BLaER1 treated with 17β-estradiol and CSF1 and Interleukin-3, amounts not matched to agents 10 nM and 100 nM (cell line): ENCODE results near the gene GNAS-AS1.

Source experiments
- H3K27ac ChIP-seq, 11 experiments: shearing (Covaris generic); formaldehyde crosslinking; 2 replicates each; pipeline ENCODE4 v1.8.1; 2022
- H3K27me3 ChIP-seq, 11 experiments: shearing (Covaris generic); formaldehyde crosslinking; 2 replicates each; pipeline ENCODE4 v1.8.1; 2022
- H3K36me3 ChIP-seq, 11 experiments: shearing (Covaris generic); formaldehyde crosslinking; 2 replicates each; pipeline ENCODE4 v1.8.1; 2022
- H3K4me1 ChIP-seq, 10 experiments: shearing (Covaris generic); formaldehyde crosslinking; 2 replicates each; pipeline ENCODE4 v1.8.1; 2022
- H3K4me2 ChIP-seq, 11 experiments: shearing (Covaris generic); formaldehyde crosslinking; 2 replicates each; pipeline ENCODE4 v1.8.1; 2022
- H3K4me3 ChIP-seq, 10 experiments: shearing (Covaris generic); formaldehyde crosslinking; 2 replicates each; pipeline ENCODE4 v1.8.1; 2022
- H3K9ac ChIP-seq, 11 experiments: shearing (Covaris generic); formaldehyde crosslinking; 2 replicates each; pipeline ENCODE4 v1.8.1; 2022
- H3K9me3 ChIP-seq, 11 experiments: shearing (Covaris generic); formaldehyde crosslinking; replicated peaks in 1 of 11; 2 replicates each; pipeline ENCODE4 v1.8.1; 2022
- H4K20me1 ChIP-seq, 11 experiments: shearing (Covaris generic); formaldehyde crosslinking; 2 replicates each; pipeline ENCODE4 v1.8.1; 2022
- Cebpa-rat ChIP-seq, 11 experiments: shearing (Covaris generic); IDR thresholded peaks; 2 replicates each; pipeline ENCODE4 v1.8.1; 2022

GNAS-AS1 gene

DNA sequence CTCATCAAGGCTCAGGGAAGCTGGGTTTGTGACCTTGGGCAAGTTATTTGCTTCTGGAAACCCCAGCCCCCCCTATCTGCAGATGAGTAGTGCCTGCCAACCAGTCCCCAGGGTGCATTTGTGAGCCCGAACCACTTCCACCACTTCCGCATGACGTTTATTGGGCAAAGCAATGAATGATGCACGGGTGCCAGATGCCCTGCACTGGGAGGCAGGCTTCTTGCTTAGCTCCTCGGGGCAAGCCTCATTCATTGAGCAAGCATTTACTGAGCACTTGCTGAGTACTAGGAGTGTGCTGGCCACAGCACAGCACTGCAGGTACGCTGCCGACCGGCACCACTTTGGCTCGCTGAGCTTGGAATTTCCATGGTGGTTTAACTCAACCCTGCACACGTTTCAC is 60.2 kb downstream of the GNAS-AS1 start:
- Histone ChIP-seq H4K20me1 (peaks cover 0 to 83% (median 23%) of the 10 kb centered on the region in 11 experiments; a peak in 14 of 22 replicates), H3K9me3 (no peaks in the 10 kb centered on the region), H3K27ac (peak overlapping the region in 6 of 11 experiments; percentile 18 to 86 (median 66); a peak in 9 of 22 replicates), H3K27me3 (peaks cover 0 to 95% (median 10%) of the 10 kb centered on the region in 11 experiments; a peak in 11 of 22 replicates), H3K4me1 (peaks cover 30 to 71% (median 58%) of the 10 kb centered on the region in 10 experiments), H3K4me2 (peak overlapping the region; percentile 77 to 91 (median 87)), H3K36me3 (no peaks in the 10 kb centered on the region), H3K4me3 (peak overlapping the region in 3 of 10 experiments; percentile 27 to 39 (median 35); a peak in 4 of 20 replicates), H3K9ac (peak overlapping the region in 5 of 11 experiments; percentile 1 to 77 (median 57); a peak in 7 of 22 replicates)
- peak in 3 of 11 experiments; percentile 60 to 95 (median 81); a peak in 7 of 22 replicates for TF ChIP-seq Cebpa-rat (IDR thresholded peaks at IDR 0.05)

DNA sequence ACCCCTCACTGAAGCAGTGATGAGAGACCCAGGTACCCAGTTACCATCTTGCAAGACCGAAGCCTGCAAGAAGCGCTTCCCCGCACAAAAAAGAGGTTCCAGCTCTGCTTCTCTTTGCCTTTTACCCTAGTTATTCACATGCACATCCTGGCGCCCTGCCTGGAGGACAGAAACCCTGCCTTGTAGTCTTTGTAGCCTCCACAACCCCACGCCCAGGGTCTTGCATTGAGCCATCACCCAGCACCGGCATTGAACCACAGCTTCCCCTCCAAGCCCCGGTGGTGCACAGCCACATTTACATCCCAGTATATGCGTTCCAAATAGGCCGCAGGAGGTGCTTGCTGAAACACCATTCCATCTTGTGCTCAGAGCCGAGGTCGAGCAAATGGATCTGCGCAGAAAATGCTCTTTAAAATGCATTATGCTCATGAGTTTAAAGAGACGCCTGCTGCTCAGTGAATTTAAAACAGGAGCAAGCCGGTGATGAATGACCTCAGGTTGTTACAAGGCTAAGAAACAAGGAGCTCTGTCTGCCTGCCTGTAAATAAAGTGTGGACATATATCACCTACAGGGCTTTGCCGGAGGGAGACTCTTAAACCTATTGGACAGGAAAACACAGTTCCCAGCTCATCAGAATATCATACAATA is 61.7 kb downstream of the GNAS-AS1 start:
- peaks cover 0 to 95% (median 10%) of the 10 kb centered on the region in 11 experiments; a peak in 11 of 22 replicates for H3K27me3 ChIP-seq
- peak overlapping the region in 10 of 11 experiments; percentile 12 to 91 (median 86); a peak in 19 of 22 replicates for H3K4me2 ChIP-seq
- TF ChIP-seq Cebpa-rat (IDR thresholded peaks at IDR 0.05) = peak in 1 of 11 experiments; percentile 51; a peak in 2 of 22 replicates
- peaks cover 0 to 84% (median 23%) of the 10 kb centered on the region in 11 experiments; a peak in 14 of 22 replicates for H4K20me1 ChIP-seq
- H3K9me3 ChIP-seq = no peaks in the 10 kb centered on the region
- peaks cover 30 to 85% (median 70%) of the 10 kb centered on the region in 10 experiments for H3K4me1 ChIP-seq
- no peak overlapping the region for H3K4me3 ChIP-seq
- H3K9ac ChIP-seq = peak overlapping the region in 2 of 11 experiments; percentile 52 to 77; a peak in 2 of 22 replicates
- no peaks in the 10 kb centered on the region for H3K36me3 ChIP-seq
- peak overlapping the region in 3 of 11 experiments; percentile 23 to 86 (median 70); a peak in 4 of 22 replicates for H3K27ac ChIP-seq

DNA sequence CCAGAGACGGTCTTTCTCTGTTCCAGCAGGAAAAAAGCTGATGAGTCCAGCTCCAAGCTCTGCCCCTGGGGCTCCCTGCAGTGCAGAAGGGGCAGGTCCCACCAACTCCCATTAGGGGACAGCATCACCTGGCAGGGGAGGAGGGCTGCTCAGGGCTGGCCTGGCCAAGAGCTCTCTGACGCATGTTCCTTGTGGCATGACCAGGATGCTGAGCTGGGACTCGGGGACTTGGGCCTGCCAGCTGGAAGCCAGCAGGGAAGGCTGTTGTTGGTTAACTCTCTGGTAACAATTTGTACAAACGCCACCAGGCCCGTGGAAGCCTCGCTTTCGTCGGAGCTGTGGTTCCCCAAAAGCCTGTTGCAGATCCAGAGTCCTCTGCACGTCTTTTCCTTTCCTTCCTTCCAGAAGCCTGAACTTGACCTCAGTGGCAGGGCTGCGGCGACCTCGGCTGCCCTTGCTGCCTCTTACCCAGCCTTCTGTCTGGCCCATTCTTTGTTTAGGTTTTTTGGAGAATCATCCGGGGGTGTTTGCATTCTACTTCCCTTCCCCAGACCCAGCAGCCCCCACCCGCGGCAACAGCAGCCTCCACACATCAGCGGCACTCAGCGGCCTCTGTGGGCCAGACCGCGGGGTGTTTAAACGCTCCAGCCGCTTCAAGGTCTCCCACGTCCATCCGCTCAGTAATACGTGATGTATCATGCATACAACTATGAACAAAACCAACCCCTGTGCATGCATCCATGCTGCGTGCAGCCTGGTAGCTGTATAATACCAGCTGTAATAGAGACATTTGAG is 63.3 kb downstream of the GNAS-AS1 start:
- Histone ChIP-seq H3K4me3 (no peak overlapping the region), H3K9ac (no peak overlapping the region), H3K4me2 (peak overlapping the region in 9 of 11 experiments; percentile 24 to 91 (median 87); a peak in 15 of 22 replicates), H3K36me3 (no peaks in the 10 kb centered on the region), H3K27me3 (peaks cover 0 to 93% (median 10%) of the 10 kb centered on the region in 11 experiments; a peak in 11 of 22 replicates), H3K4me1 (peaks cover 30 to 89% (median 79%) of the 10 kb centered on the region in 10 experiments), H4K20me1 (peaks cover 0 to 76% (median 23%) of the 10 kb centered on the region in 11 experiments; a peak in 14 of 22 replicates), H3K9me3 (no peaks in the 10 kb centered on the region), H3K27ac (peak overlapping the region in 1 of 11 experiments; percentile 86; a peak in 1 of 22 replicates)
- TF ChIP-seq Cebpa-rat (IDR thresholded peaks at IDR 0.05) = no peak

DNA sequence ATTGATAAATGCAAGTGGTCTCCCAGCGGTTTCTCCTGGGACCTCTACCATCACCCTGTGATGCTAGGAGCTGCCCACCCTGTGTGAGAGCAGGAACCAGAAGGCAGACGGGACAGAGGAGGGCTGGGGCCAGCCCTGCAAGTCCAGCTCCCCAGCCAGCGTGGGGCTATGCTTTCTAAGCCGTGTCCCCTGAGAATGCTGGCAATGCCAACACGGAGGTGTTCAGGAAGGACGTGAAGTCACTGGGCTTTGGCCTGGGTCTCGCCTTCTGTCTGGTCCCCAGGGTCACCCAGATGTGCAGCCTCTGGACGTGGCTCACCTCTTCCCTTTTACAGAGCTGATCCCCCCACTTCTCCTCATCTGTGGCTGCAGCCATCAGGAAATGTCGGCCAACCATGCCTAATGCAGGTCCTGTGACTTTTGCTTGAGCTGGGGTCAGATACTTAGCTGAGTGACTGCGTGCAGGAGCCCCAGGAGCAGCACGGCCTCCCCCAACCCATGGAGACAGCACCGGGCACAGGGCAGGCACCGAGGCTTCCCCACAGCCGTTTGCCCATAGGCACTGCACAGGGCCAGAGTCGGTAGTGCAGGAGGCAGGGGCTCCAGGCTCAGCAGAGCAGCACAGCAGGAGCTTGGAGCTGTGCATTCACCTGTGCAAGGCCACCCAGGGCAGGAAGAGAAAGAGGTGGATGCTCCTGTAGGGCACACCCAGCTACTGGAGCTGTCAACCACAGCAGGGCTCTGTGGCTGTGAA is 66.2 kb downstream of the GNAS-AS1 start:
- H3K36me3 ChIP-seq = no peaks in the 10 kb centered on the region
- H3K27me3 ChIP-seq = peaks cover 0 to 69% (median 10%) of the 10 kb centered on the region in 11 experiments; a peak in 11 of 22 replicates
- peak overlapping the region in 9 of 11 experiments; percentile 15 to 76 (median 67); a peak in 17 of 22 replicates for H3K4me2 ChIP-seq
- peaks cover 6 to 60% (median 50%) of the 10 kb centered on the region in 10 experiments; a peak in 18 of 20 replicates for H3K4me1 ChIP-seq
- H3K9ac ChIP-seq = no peak overlapping the region
- no peak for TF ChIP-seq Cebpa-rat (IDR thresholded peaks at IDR 0.05)
- H4K20me1 ChIP-seq = peaks cover 0 to 51% (median 5%) of the 10 kb centered on the region in 11 experiments; a peak in 10 of 22 replicates
- peaks cover 0 to 7% (median 0%) of the 10 kb centered on the region in 11 experiments; a peak in 1 of 22 replicates for H3K9me3 ChIP-seq
- no peak overlapping the region for H3K27ac ChIP-seq
- no peak overlapping the region for H3K4me3 ChIP-seq

DNA sequence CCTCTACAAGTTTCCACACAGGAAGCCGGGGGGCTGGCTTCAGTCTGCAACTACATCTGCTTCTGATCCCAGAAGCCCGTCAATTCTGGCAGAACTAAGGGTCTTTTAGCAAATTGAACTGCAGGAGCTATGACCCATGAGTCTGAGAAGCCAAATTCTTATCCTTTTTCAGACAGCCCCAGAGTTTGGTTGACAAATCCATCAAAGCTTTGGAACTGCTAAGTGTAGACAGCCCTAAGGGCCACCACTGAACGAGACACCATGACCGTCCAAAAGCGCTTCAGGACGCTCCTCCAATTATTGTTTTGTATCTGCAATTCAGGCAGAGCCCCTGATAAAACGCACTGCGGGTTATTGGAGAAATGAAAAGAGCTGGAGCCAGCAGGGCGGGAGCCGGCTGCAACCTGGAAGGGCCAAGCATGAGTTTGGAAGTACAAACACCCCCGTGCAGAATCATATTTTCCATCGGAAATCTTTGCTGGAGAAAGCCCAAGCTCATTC is 67.1 kb downstream of the GNAS-AS1 start:
- peaks cover 0 to 13% (median 0%) of the 10 kb centered on the region in 11 experiments; a peak in 2 of 22 replicates for H3K9me3 ChIP-seq
- H3K4me1 ChIP-seq = peaks cover 7 to 56% (median 42%) of the 10 kb centered on the region in 10 experiments
- H3K9ac ChIP-seq = no peak overlapping the region
- H3K27me3 ChIP-seq = peaks cover 0 to 60% (median 10%) of the 10 kb centered on the region in 11 experiments; a peak in 11 of 22 replicates
- peaks cover 0 to 42% (median 0%) of the 10 kb centered on the region in 11 experiments; a peak in 9 of 22 replicates for H4K20me1 ChIP-seq
- TF ChIP-seq Cebpa-rat (IDR thresholded peaks at IDR 0.05) = no peak
- no peaks in the 10 kb centered on the region for H3K36me3 ChIP-seq
- H3K27ac ChIP-seq = no peak overlapping the region
- H3K4me3 ChIP-seq = no peak overlapping the region
- H3K4me2 ChIP-seq = peak overlapping the region in 9 of 11 experiments; percentile 24 to 76 (median 67); a peak in 17 of 22 replicates

DNA sequence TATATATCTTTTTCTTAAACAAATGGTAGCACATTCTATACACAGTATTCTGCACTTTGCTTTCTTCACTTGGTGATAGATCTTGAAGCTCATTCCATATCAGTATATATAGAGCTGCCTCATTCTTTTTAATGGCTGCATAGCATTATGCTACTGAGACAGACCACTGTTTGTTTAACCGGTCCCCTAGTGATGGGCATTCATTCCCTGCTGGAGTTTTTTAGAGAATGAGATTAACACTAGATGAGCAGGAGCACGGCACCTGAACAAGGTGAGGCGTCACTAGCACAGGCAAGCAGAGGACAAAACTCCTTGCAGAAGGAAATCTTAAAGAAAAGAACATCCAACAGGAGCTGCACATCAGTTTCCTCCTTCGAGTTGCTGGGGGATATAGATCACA is 69.6 kb downstream of the GNAS-AS1 start:
- TF ChIP-seq Cebpa-rat (IDR thresholded peaks at IDR 0.05) = no peak
- H3K27me3 ChIP-seq = peaks cover 0 to 36% (median 0%) of the 10 kb centered on the region in 11 experiments; a peak in 9 of 22 replicates
- peaks cover 0 to 23% (median 0%) of the 10 kb centered on the region in 11 experiments; a peak in 4 of 22 replicates for H3K9me3 ChIP-seq
- peaks cover 19 to 40% (median 27%) of the 10 kb centered on the region in 10 experiments for H3K4me1 ChIP-seq
- H3K9ac ChIP-seq = no peak overlapping the region
- H3K36me3 ChIP-seq = no peaks in the 10 kb centered on the region
- H4K20me1 ChIP-seq = peaks cover 0 to 23% (median 0%) of the 10 kb centered on the region in 11 experiments; a peak in 5 of 22 replicates
- no peak overlapping the region for H3K4me3 ChIP-seq
- H3K4me2 ChIP-seq = no peak overlapping the region
- no peak overlapping the region for H3K27ac ChIP-seq

DNA sequence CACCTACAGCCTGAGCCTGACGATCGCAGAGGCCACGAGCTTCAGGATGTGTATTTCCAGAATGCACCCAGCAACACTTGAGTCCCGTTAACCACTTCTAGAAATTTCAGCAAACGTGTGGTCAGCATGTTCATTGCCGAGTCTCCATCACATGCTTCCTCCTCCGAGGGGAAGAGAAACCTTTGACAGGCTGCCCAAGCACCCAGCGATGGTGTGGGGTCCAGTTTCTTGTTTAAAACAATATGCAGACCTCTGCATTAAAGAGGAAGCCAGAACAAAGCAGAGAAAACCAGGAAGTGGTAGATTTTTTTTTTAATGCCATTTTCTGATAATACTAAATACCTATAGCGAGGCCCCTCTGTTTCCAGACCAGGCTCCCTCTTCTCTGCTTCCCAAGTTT is 71.9 kb downstream of the GNAS-AS1 start:
- Histone ChIP-seq H3K4me3 (no peak overlapping the region), H4K20me1 (peaks cover 0 to 5% (median 0%) of the 10 kb centered on the region in 11 experiments; a peak in 1 of 22 replicates), H3K9me3 (peaks cover 0 to 23% (median 0%) of the 10 kb centered on the region in 11 experiments; a peak in 4 of 22 replicates), H3K4me2 (peak overlapping the region in 9 of 11 experiments; percentile 0 to 70 (median 25); a peak in 12 of 22 replicates), H3K36me3 (no peaks in the 10 kb centered on the region), H3K9ac (no peak overlapping the region), H3K27ac (peak overlapping the region in 3 of 11 experiments; percentile 23 to 44 (median 41); a peak in 4 of 22 replicates), H3K27me3 (peaks cover 0 to 17% (median 0%) of the 10 kb centered on the region in 11 experiments; a peak in 6 of 22 replicates), H3K4me1 (peaks cover 9 to 24% (median 17%) of the 10 kb centered on the region in 10 experiments)
- TF ChIP-seq Cebpa-rat (IDR thresholded peaks at IDR 0.05) = no peak
